GM19397 (cell line): ENCODE measurements around the gene ADGRE1.
A peak's percentile ranks its signal among the peaks of the same experiment; 100 is the strongest.
"Not testable (repeated sequence)": the region's sequence is repeated elsewhere in the genome, so short reads cannot be mapped to it uniquely, and the experiment has no call there.

ENCODE experiments used
- ATAC-seq: cut with Tn5 transposase; IDR thresholded peaks from one replicate; pipeline ENCODE4 v1.9.1; 2021; ENCODE audit warnings: mild to moderate bottlenecking, moderate library complexity; ENCODE audit not compliant: unreplicated experiment

The ADGRE1 gene, protein sequence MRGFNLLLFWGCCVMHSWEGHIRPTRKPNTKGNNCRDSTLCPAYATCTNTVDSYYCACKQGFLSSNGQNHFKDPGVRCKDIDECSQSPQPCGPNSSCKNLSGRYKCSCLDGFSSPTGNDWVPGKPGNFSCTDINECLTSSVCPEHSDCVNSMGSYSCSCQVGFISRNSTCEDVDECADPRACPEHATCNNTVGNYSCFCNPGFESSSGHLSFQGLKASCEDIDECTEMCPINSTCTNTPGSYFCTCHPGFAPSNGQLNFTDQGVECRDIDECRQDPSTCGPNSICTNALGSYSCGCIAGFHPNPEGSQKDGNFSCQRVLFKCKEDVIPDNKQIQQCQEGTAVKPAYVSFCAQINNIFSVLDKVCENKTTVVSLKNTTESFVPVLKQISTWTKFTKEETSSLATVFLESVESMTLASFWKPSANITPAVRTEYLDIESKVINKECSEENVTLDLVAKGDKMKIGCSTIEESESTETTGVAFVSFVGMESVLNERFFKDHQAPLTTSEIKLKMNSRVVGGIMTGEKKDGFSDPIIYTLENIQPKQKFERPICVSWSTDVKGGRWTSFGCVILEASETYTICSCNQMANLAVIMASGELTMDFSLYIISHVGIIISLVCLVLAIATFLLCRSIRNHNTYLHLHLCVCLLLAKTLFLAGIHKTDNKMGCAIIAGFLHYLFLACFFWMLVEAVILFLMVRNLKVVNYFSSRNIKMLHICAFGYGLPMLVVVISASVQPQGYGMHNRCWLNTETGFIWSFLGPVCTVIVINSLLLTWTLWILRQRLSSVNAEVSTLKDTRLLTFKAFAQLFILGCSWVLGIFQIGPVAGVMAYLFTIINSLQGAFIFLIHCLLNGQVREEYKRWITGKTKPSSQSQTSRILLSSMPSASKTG

GRCh38 chr19:6887316-6887715, at the start of gene ADGRE1:
Gene ADGRE1, plus strand, starts transcription at chr19:6887579. Its CDS starts 30 bp downstream, at chr19:6887609.
- no peak for ATAC-seq

GRCh38 chr19:6838062-6838655, 49.2 kb upstream of the ADGRE1 start:
- no peak for ATAC-seq

- ATAC-seq = no peak
Measured at GRCh38 chr19:6842871-6843607, 44.3 kb upstream of the ADGRE1 start.

- no peak for ATAC-seq
Measured at GRCh38 chr19:6847828-6848200, 39.6 kb upstream of the ADGRE1 start.

- ATAC-seq = no peak
Measured at GRCh38 chr19:6848986-6849385, 38.4 kb upstream of the ADGRE1 start.

- no peak for ATAC-seq
Measured at GRCh38 chr19:6849876-6850275, 37.5 kb upstream of the ADGRE1 start.

- no peak for ATAC-seq
Measured at GRCh38 chr19:6851359-6851758, 36.0 kb upstream of the ADGRE1 start.

DNA sequence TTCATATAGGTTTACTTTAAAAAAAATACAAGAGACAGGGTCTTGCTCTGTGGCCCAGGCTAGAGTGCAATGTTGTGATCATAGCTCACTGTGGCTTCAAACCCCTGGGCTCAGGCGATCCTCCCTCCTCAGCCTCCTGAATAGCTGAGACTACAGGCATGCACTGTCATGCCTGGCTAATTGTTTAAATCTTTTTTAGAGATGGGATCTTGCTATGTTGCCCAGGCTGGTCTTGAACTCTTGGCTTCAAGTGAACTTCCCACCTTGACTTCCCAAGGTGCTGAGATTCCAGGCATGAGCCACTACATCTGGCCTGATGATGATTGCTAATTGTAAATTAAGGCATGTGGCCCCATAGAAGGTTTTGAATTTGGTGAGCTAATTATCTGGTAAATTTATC, 35.4 kb upstream of the ADGRE1 start:
- ATAC-seq = no peak

DNA sequence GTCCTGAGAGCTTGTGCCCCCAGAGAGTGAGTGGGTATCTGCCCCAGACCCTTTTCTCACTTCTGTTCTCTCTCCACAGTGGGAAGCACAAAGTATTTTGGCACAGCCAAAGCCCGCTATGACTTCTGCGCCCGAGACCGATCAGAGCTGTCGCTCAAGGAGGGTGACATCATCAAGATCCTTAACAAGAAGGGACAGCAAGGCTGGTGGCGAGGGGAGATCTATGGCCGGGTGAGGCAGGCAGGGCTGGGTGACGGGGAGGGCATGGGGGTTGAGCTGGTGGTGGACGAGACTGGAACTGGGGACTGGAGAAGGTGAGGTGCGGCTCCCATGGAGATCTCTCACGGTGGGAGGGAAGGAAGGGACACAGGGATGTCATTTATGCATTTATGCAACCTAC, 33.5 kb upstream of the ADGRE1 start:
- ATAC-seq = no peak

- no peak for ATAC-seq
Measured at GRCh38 chr19:6854758-6855157, 32.6 kb upstream of the ADGRE1 start.

GRCh38 chr19:6856749-6857372, 30.5 kb upstream of the ADGRE1 start:
- no peak for ATAC-seq

- no peak for ATAC-seq
Measured at GRCh38 chr19:6861683-6862286, 25.6 kb upstream of the ADGRE1 start.

GRCh38 chr19:6862673-6863078, 24.7 kb upstream of the ADGRE1 start:
- peak; percentile 54 for ATAC-seq

DNA sequence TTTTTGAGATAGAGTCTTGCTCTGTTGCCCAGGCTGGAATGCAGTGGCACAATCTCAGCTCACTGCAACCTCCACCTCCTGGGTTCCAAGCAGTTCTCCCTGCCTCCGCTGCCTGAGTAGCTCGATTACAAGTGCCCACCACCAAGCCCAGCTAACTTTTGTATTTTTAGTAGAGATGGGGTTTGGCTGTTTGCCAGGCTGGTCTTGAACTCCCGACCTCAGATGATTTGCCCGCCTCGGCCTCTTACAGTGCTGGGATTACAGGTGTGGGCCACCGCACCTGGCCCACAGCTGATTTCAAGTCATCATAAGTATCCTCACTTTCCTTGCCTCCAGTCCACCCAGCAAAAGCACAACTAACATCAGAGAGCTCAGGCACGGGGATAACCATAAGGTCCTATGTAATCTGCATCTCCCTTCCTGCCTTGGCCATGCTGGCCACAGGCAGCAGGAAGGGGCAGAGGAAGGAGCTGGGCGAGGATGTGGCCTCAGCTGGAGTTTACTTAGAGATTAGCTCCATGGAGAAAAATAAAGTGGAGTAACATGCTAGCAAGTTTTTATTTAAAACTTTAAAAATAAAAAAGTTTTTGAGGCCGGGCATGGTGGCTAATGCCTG, 22.9 kb upstream of the ADGRE1 start:
- ATAC-seq = no peak

DNA sequence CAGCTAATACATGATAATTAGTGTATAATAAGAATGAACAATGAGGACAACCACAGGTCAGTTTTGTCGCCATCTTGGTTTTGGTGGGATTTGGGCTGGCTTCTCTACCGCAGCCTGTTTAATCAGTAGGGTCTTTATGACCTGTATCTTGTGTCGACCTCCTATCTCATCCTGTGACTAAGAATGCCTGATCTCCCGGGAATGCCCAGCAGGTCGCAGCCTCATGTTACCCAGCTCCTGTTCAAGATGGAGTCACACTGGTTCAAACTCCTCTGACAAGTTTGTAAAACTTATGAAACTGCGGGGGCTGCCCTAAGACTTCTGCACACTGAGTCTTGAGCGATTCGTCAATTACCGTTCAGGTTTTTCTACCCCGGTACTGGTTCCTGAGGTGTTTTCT, 21.5 kb upstream of the ADGRE1 start:
- ATAC-seq = no peak

GRCh38 chr19:6866741-6867151, 20.6 kb upstream of the ADGRE1 start:
- no peak for ATAC-seq

DNA sequence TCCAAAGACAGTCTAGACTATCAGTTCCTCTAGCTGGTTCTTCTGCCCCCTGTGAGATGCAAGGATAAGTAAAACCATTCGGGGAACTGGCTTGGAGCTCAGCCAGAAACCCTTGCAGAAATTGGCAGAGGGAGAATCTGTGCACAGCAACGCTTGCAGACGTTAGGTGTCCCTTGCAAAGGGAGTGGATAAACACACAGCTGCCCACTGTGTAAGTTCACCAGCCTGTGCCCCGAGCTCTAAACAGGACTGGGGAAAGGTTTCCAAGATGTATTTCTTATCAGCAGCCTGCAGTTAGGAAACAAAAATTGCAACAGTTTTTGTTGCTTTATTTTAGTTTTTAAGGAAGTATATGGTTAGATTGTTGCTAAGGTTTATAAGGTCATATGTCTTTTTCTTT, 19.0 kb upstream of the ADGRE1 start:
- no peak for ATAC-seq

DNA sequence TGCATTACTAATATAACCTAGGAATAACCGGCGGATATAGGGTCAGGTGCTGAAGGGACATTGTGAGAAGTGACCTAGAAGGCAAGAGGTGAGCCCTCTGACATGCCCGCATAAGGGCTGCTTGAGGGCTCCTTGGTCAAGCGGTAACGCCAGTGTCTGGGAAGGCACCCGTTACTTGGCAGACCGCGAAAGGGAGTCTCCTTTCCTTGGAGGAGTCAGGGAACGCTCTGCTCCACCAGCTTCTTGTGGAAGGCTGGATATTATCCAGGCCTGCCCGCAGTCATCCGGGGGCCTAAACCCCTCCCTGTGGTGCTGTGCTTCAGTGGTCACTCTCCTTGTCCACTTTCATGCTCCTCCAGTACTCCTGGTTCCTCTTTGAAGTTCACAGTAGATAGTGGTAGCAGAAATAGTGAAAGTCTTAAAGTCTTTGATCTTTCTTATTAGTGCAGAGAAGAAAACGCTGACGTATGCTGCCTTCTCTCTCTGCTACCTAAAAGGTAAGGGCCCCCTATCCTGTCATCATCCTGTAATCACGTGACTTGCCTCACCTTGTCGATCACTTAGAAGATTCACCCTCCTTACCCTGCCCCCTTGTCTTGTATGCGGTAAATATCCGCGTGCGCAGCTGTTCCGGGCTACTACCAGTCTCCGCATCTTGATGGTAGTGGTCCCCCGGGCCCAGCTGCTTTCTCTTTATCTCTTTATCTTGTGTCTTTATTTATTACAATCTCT, 18.1 kb upstream of the ADGRE1 start:
- not testable (repeated sequence) for ATAC-seq
